GM18507 (cell line): ENCODE data around the gene COL4A2.
"Not testable (repeated sequence)": the region's sequence is repeated elsewhere in the genome, so short reads cannot be mapped to it uniquely, and the experiment has no call there.

ENCODE experiments used
- DNase-seq: peaks from one replicate; pipeline ENCODE4 v3.0.0; 2011; ENCODE audit warnings: low read depth; ENCODE audit not compliant: insufficient read length; ENCODE audit errors: extremely low spot score
- FAIRE-seq: peaks from 2 replicates; lab custom pipeline; 2011; peaks lifted over from hg19 to GRCh38; lab: Jason Lieb, UNC

COL4A2 gene

DNA sequence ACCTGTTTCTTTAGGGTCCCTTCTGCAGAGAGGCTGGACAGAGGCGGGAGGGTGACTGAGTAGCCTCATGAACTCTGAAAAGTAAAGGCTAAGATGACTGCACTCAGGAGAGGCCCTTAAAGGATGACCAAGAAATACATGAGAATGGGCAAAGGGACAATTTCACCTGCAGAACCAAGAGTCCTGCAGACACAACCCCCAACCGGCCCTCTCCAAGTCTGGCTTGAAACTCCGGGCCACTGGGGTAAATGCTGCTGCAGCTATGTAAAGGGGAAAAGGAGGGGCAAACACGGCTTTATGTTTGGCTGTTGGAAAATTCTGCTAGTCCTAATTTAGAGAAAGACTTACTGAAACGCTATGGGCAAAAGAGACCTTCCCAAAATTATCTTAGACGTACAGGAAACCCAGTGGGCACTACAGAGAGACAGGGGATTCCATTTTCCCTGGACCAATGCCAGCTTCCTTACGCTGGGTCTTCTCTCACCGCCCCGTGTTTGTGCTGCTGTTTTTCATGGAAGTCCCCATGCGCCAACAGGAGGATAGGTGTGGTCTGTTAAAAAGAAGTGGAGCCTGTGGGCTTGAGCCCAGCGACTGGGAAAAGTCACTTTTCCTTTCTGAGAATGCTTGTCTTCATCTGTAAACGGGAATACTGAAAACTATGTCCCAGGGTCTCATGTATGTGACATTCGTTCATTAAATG lies 10.6 kb downstream of the COL4A2 start:
- FAIRE-seq (no peak), DNase-seq (no peak)

GRCh38 chr13:110318920-110319319 lies 11.8 kb downstream of the COL4A2 start:
- FAIRE-seq (no peak), DNase-seq (no peak)

- FAIRE-seq (no peak), DNase-seq (no peak)
Observed at GRCh38 chr13:110319397-110319773, 12.3 kb downstream of the COL4A2 start.

GRCh38 chr13:110319774-110320509 lies 12.9 kb downstream of the COL4A2 start:
- FAIRE-seq (no peak), DNase-seq (no peak)

GRCh38 chr13:110320645-110321044 lies 13.6 kb downstream of the COL4A2 start:
- no peak for DNase-seq
- no peak for FAIRE-seq

- not testable (repeated sequence) for DNase-seq, FAIRE-seq
Observed at GRCh38 chr13:110321573-110321972, 14.5 kb downstream of the COL4A2 start.

DNA sequence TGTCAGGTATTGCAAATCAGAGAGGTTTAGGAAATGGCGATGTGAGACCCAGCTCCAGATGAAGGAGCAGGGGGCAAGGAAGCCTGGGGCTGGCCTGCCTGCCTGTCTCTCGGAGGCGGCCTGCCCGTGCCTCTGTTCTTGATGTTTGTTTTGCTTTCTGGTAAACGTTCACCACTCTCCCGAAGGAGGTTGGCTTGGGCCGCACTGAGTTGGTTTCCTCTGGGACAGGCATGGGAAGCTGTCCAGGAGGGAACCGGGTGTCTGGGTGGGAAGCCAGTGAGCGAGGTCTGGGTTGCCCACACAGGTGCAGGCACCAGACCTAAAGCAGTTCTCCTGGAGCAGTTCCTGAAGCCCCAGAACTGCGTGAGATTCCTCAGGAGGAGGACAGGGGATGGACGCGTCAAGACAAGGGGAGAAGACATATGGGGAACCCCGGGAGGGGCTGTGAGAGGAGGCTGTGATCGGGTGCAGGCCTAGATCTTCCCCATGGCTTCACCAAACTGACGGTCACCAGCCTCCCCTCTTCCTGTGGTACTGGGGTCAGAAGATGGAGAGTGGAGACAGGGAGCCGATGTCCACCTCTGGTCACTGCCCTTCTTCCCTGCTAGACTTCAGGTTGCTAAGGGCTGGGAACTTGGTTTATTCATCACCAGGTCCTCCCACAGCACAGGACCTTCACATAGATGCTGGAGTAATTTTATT lies 15.2 kb downstream of the COL4A2 start:
- FAIRE-seq (no peak), DNase-seq (no peak)

DNA sequence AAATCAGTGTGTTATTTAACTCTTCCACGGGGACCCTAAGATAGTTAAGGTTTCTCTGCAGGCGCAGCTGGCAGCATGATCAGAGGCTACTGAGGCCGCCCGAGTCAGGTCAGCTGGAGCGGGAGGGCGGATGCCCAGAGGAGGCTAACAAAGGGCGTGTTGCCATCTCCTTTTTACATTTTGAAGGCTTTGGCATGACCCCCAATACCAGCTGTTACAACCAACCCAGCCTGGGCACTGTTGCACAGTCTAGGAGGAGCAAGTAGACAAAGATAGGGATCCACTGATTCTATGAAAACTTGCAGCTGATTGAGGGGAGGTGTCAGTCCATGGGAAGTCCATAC lies 15.7 kb downstream of the COL4A2 start:
- FAIRE-seq = no peak
- no peak for DNase-seq

DNA sequence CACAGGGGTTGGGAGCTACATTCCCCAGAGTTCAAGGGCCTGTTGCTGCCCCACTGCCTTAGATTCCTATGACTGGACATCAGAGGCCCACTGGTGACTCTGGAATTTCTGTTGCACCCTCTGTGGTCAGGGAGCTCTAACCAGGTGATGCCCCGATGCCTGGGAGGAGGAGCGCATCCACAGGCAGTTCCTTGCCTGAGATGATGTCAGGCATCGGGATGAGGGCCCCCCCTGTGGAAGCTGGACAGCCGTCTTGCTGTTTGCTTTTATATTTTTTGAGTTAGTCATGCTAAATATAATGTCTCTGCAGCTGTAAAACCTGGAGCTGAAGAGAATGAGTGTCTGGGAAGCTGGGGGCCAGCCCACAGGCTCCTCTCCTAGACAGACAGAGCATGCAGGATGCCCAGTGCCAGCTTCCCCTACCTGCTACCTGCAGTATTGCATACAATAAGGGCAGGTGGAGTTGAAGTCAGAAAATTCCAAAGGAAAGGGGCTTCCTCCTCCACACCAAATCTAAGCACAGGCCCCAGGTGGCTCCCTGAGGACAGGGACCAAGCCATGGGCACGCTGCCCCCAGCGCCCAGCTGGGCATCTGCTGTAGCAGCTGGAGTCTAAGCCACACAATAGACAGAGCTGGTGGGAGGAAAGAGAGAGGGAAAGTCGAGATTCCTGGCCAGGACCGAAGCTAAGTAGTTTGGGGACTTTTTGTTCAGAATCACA lies 16.2 kb downstream of the COL4A2 start:
- FAIRE-seq = no peak
- no peak for DNase-seq

DNA sequence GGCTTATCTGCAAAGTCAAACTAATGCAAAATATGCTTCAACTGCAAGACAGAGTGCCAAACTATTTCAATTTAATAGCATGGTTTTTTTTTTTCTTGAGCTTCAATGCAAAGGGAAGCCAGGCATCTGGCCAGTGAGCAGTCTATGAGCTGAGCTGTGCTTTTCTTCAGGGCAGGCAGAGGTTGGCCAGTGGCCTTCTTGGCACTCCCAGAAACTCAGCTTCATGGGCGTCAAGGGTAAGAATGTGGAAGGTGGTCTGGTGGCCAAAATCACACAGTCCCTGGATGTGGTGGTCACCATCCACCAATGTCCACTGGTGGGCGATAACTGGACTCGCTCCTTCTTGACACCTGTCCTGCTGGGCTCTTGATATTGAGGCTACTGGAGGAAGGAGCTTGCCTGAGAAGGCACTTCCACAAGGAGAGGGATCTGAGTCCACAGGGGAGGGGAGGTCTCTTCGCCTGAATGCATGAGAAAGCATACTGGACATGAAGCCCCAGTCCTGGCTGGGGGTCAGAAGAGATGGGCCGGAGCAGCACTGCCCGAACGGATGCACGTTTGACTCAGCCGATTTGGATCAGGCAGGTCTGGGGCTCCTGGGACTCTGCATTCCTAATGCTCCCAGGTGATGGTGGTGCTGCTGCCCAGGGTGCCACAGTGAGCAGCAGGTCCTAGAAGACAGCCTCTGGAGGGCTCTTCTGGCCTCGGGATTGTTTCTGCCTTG lies 17.1 kb downstream of the COL4A2 start:
- FAIRE-seq = no peak

GRCh38 chr13:110326263-110326904 lies 19.3 kb downstream of the COL4A2 start:
- no peak for DNase-seq
- FAIRE-seq = no peak

More for the DNA sequence above, 17.1 kb downstream of the COL4A2 start:
- no peak for DNase-seq

DNA sequence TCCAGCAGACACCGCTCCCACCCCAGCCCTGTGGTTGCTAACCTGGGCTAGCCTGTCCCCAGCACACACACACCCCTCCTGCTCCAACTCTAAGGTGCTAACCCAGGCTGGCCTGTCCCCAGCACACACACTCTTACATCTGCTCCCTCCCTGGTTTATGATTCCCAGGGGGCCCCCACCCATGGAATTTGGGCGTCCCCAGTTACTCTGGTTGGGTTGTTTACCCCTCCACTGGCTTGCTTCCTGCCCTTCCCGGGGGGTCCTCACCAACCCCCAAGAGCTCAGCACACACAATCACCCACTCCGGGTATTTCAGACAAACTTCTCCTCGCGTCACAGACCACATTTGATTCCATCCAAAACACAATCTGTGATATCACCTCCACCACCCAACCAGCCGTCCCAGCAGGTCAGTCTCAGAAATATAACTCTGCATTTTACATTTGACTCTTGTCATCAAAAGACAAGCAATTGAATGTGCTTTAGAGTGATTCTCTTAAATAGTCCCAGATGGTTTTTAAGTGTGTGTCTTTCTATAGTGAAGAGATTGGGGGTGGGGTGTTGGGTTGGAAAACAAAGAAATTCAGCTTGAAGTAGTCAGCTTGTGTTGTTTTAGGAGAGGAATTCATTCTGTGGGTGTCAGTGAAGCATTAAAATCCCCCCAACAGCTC lies 20.1 kb downstream of the COL4A2 start:
- DNase-seq = no peak
- no peak for FAIRE-seq

GRCh38 chr13:110328573-110328972 lies 21.5 kb downstream of the COL4A2 start:
- FAIRE-seq (no peak), DNase-seq (no peak)

- FAIRE-seq (no peak), DNase-seq (no peak)
Observed at GRCh38 chr13:110329258-110329657, 22.2 kb downstream of the COL4A2 start.

DNA sequence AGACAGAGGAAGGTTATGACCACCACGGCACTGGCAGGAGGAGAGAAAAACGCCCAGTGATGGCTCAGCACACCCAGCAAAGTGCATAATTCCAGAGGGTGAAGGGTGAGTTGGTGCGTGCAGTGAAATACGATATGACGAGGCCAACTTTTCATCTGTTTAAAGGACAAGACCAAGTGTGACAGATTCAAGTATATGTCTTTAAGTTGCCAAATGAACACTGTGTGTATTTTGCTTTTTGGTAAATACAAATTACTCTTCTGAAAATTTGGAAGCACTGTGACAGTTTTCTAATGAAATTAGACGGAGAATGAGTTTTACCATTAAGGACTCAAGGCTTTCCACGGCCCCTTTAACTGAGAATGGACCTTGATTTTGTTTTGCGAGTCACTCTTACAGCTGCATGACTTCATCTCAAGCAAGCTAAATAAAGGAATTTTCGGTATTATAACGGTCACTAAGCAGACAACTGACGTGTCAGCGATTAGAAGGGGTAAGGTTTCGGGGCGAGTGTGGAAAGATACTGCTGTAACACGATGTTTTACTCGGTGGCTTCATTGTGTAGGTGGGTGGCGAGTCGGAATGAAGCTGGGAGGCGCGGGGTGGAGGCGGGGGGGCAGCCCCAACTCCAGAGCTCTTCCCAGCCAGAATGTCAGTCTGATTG lies 22.8 kb downstream of the COL4A2 start:
- no peak for FAIRE-seq
- no peak for DNase-seq

DNA sequence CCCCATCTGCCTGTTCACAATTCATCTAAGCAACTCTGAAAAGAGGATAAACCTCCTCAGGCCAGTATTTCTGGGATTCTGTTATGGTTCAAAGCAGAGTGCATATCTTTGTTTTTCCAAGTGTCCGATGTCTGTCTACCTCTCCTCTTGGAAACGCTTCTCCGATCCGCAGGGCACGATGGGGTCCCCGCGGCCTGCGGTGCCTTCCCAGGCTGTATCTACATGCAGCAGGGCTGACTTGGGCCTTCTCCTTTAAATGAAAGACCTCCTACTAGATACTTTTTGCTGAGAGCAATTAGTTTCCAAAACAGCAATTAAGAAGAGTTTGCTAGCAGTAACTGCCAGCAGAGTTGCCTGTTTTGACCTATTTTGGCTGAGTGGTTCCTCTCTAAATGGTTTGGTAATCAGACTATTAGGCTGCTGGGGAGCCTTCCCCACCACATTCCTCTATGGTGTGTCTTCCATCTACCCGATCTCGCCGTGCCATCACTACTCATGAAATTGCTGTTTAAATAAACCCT lies 23.5 kb downstream of the COL4A2 start:
- no peak for FAIRE-seq
- no peak for DNase-seq

DNA sequence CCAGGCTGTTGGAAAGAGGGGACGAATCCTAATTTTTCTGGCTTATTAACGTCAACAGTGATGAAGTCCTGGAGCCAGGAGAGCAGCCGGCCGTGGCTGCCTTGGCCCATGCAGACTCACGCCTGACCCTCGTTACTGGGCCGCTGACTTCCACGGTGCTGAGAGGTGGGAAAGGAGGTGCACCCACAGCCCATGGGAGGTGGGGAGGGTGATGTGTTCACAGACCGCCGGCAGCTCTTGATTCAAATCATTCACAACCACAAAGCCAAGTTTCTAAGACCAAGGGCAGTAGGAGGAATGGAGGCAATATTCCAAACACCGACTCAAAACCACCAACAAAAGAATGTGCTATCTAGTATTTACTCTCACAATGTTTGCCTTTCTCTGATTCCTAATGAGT lies 24.3 kb downstream of the COL4A2 start:
- FAIRE-seq (no peak), DNase-seq (no peak)

DNA sequence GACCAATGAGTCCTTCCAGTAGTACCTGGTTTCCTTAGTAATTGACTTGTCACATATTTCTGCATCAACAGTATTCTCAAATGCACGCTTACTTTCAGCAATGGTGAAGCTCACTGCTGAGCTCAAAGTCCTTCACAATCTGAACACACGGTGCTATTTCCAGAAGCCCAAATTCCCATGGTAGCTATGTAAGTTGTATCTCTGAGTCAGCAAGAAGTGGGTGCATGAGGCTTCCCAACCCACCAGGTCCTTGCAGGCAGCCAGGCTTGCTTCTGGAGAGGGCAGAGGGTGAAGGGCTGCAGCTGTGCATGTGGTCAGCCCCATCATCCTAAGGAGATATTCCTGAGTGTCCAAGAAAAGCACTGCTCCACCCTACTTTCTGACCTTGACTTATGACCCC lies 25.7 kb downstream of the COL4A2 start:
- FAIRE-seq (no peak), DNase-seq (no peak)
